Panc1 (cell line): ENCODE measurements around the gene E4F1. TPM values are rescaled to one million over a fixed set of nuclear protein-coding genes. Genes with fewer than 3 reads are reported as not detected.

Experiments
- ATAC-seq: fragments of 200-7000 bp; cut with Tn5 transposase; 2 replicates; pipeline ENCODE4 v1.9.1; 2020; ENCODE audit warnings: mild to moderate bottlenecking, moderate library complexity
- Bru-seq: library from RNA; stranded (reverse); fragments of 400-500 nt; gene quantifications from one replicate; lab custom pipeline; 2021; lab: Mats Ljungman, UMichigan
- BruChase-seq, 2 experiments: library from RNA; stranded (reverse); fragments of 400-500 nt; gene quantifications; one replicate each; lab custom pipeline; 2021; lab: Mats Ljungman, UMichigan
- BruUV-seq: library from RNA; stranded (reverse); fragments of 400-500 nt; replicated peaks from 2 replicates; lab custom pipeline; 2021; lab: Mats Ljungman, UMichigan
- CTCF ChIA-PET: fragments of 300-600 bp; sonication (Branson Sonifier 250); formaldehyde crosslinking; loops from one replicate; lab custom pipeline; 2022; ENCODE audit warnings: antibody characterized with exemption; lab: Charles Lee
- POLR2A ChIA-PET: fragments of 300-600 bp; sonication (Branson Sonifier 250); formaldehyde crosslinking; loops from one replicate; lab custom pipeline; 2022; ENCODE audit warnings: antibody characterized with exemption; lab: Charles Lee
- DNase-seq: peaks from one replicate; pipeline ENCODE4 v3.0.0-alpha.2; 2010; ENCODE audit warnings: low read depth, low spot score
- H3K27ac ChIP-seq: 2 replicates; pipeline ENCODE4 v1.5.1; 2011; ENCODE audit warnings: mild to moderate bottlenecking, low read length, inconsistent platforms
- H3K27me3 ChIP-seq: fragments of 200-500 bp; sonication (Bioruptor generic); 2 replicates; pipeline ENCODE4 v1.6.0; 2014; ENCODE audit warnings: low read length, inconsistent platforms; ENCODE audit not compliant: control insufficient read depth, insufficient read depth
- H3K36me3 ChIP-seq: fragments of 200-500 bp; sonication (Bioruptor generic); 2 replicates; pipeline ENCODE4 v1.5.1; 2014; ENCODE audit warnings: inconsistent platforms, mild to moderate bottlenecking, low read length, moderate library complexity; ENCODE audit not compliant: control insufficient read depth, insufficient read depth
- H3K4me1 ChIP-seq: 2 replicates; pipeline ENCODE4 v1.5.1; 2011; ENCODE audit warnings: inconsistent platforms, mild to moderate bottlenecking, low read length, moderate library complexity; ENCODE audit not compliant: control insufficient read depth, insufficient read depth
- H3K4me3 ChIP-seq, 2 experiments: 2 replicates each; pipeline ENCODE4 v1.5.1; 2011 to 2012; ENCODE audit warnings: low read depth in 2 of 2, low read length in 2 of 2, mild to moderate bottlenecking in 2 of 2, inconsistent platforms in 1 of 2, moderate library complexity in 1 of 2
- H3K9me3 ChIP-seq: fragments of 200-500 bp; sonication (Bioruptor generic); 2 replicates; pipeline ENCODE4 v1.5.1; 2014; ENCODE audit warnings: low read depth, mild to moderate bottlenecking, inconsistent platforms, low read length, moderate library complexity; ENCODE audit not compliant: control insufficient read depth, insufficient read depth
- CTCF ChIP-seq: fragments of 450-650 bp; IDR thresholded peaks from 2 replicates; pipeline ENCODE4 v1.5.1; 2017; ENCODE audit warnings: mild to moderate bottlenecking
- POLR2AphosphoS5 ChIP-seq: IDR thresholded peaks from 2 replicates; pipeline ENCODE4 v1.6.1; 2012; ENCODE audit warnings: mild to moderate bottlenecking, low read depth, low read length, moderate library complexity
- REST ChIP-seq, 2 experiments: IDR thresholded peaks; 2 replicates each; pipeline ENCODE4 v1.6.1; 2011 to 2012; ENCODE audit warnings: low read depth in 2 of 2, control low read depth in 1 of 2, low read length in 1 of 2, mild to moderate bottlenecking in 1 of 2, moderate library complexity in 1 of 2; ENCODE audit not compliant: insufficient read depth in 1 of 2
- SIN3A ChIP-seq: IDR thresholded peaks from 2 replicates; pipeline ENCODE4 v1.6.1; 2012; ENCODE audit warnings: low read depth, mild to moderate bottlenecking, low read length, moderate library complexity, borderline replicate concordance; ENCODE audit not compliant: insufficient read depth
- TCF7L2 ChIP-seq: IDR thresholded peaks from 2 replicates; pipeline ENCODE4 v1.6.1; 2011; ENCODE audit warnings: mild to moderate bottlenecking, low read depth, low read length, inconsistent platforms
- in situ Hi-C: cut with HindIII; loops from 2 replicates; pipeline ENCODE4 v1.10.0; 2016; ENCODE audit warnings: low sequenced_read_pairs, low pct_unique_long_range_greater_than_20kb
- intact Hi-C: fragments of 100-400 bp; cut with micrococcal nuclease; formaldehyde crosslinking; loops from one replicate; pipeline ENCODE4 v1.10.0; 2022; ENCODE audit not compliant: unreplicated experiment
- long read RNA-seq: library from polyadenylated mRNA; unstranded; transcript quantifications from one replicate; pipeline ENCODE4 v2.0.0, GENCODE V29; 2021; ENCODE audit not compliant: unreplicated experiment
- polyA plus RNA-seq: library from polyadenylated mRNA; unstranded; fragments of >200 nt; gene quantifications from one replicate; pipeline ENCODE4 v1.2.1, GENCODE V29; 2012; ENCODE audit warnings: missing spikeins; ENCODE audit not compliant: insufficient read length
- total RNA-seq: library from RNA; stranded (reverse); gene quantifications from one replicate; pipeline ENCODE4 v1.2.1, GENCODE V29; 2021; ENCODE audit not compliant: unreplicated experiment

E4F1 gene
- 50.8 TPM for total RNA-seq
- 71.0 TPM for polyA plus RNA-seq
- percentile 66 among the genes with signal in this experiment for Bru-seq, nascent RNA
- BruChase-seq, experiment 1, labeled RNA remaining after a 2-hour chase: percentile 70 among the genes with signal in this experiment
- BruChase-seq, experiment 2, labeled RNA remaining after a 6-hour chase: percentile 70 among the genes with signal in this experiment
- long read RNA-seq, transcript E4F1-201 (14 exons, 2,573 nt): major isoform, 27 of 125 reads
- long read RNA-seq, partial matches to known transcripts: 23 of 125 reads
- long read RNA-seq, other reads (novel, unspliced or antisense): 75 of 125 reads

GRCh38 chr16:2223221-2223941 is at the start of gene E4F1:
E4F1 (plus strand) TSS chr16:2223591; CDS start chr16:2223614, 23 bp downstream.
- Histone ChIP-seq H3K27me3 (no peaks in the 10 kb centered on the region), H3K36me3 (peaks cover 3% of the 10 kb centered on the region; the same call in 1 of the 2 replicates), H3K4me3 (peak within 1 kb of the TSS; percentile 95 to 96), H3K4me1 (peaks cover 16% of the 10 kb centered on the region), H3K27ac (peak within 1 kb of the TSS; percentile 76), H3K9me3 (no peaks in the 10 kb centered on the region)
- peak; percentile 95 for DNase-seq
- peak; percentile 97 for ATAC-seq
- POLR2A ChIA-PET: no interaction called here
- intact Hi-C loops: no loop called here
- CTCF ChIA-PET: no interaction called here
- TF ChIP-seq SIN3A (0 out of 2 replicates have a peak, but pooled peaks have one; percentile 55), TCF7L2 (0 out of 2 replicates have a peak, but pooled peaks have one; percentile 15), REST (IDR thresholded peaks at IDR 0.05; ENCODE audit: insufficient read depth in 1 of 2, low read depth in 2 of 2, low read length in 1 of 2) (no peak), POLR2AphosphoS5 (peak; percentile 72), CTCF (no peak)
- in situ Hi-C loops: no loop called here
- no TSS peak for BruUV-seq

- ChIA-PET POLR2A (interaction anchor here (0.6 kb wide), 1 partner anchor 42 kb away, joined by 4 read pairs; no protein-coding TSS in a partner anchor), CTCF (no interaction called here)
- in situ Hi-C loops: no loop called here
- ATAC-seq (no peak), DNase-seq (no peak)
- H3K27ac ChIP-seq: no peak overlapping the region
- H3K4me1 ChIP-seq: no peaks in the 10 kb centered on the region
- H3K36me3 ChIP-seq: no peaks in the 10 kb centered on the region
- TF ChIP-seq REST (IDR thresholded peaks at IDR 0.05; ENCODE audit: insufficient read depth in 1 of 2, low read depth in 2 of 2, low read length in 1 of 2): no peak
- no peak for TF ChIP-seq CTCF
- TF ChIP-seq POLR2AphosphoS5: no peak
- no peak for TF ChIP-seq SIN3A
- TF ChIP-seq TCF7L2: no peak
- no peaks in the 10 kb centered on the region for H3K9me3 ChIP-seq
- intact Hi-C loops: no loop called here
- no peak overlapping the region for H3K4me3 ChIP-seq
- no peaks in the 10 kb centered on the region for H3K27me3 ChIP-seq
- BruUV-seq: no TSS peak
Observed at GRCh38 chr16:2173916-2174315, 49.5 kb upstream of the E4F1 start.
